PC-9 (cell line): ENCODE data around the gene MRPL43. TPM values are rescaled to one million over a fixed set of nuclear protein-coding genes. Genes with fewer than 3 reads are reported as not detected.

Experiments used
- BruUV-seq: library from RNA; stranded (reverse); fragments of 400-500 nt; replicated peaks from 2 replicates; lab custom pipeline; 2021; lab: Mats Ljungman, UMichigan
- CTCF ChIA-PET: fragments of 300-600 bp; sonication (Branson Sonifier 250); formaldehyde crosslinking; loops from one replicate; lab custom pipeline; 2022; ENCODE audit warnings: antibody characterized with exemption; lab: Charles Lee
- POLR2A ChIA-PET: fragments of 300-600 bp; sonication (Branson Sonifier 250); formaldehyde crosslinking; loops from one replicate; lab custom pipeline; 2022; ENCODE audit warnings: antibody characterized with exemption; ENCODE audit not compliant: unreplicated experiment; lab: Charles Lee
- DNase-seq, 2 experiments: peaks; one replicate each; pipeline versions ENCODE4 v3.0.0 to v3.0.0-alpha.2; 2015 to 2022; ENCODE audit warnings: mixed read lengths in 1 of 2
- H2AFZ ChIP-seq: fragments of 200-600 bp; sonication (generic); 2 replicates; pipeline ENCODE4 v1.8.1; 2017; ENCODE audit warnings: antibody characterized with exemption
- H3F3A ChIP-seq: fragments of 200-600 bp; sonication (generic); 2 replicates; pipeline ENCODE4 v1.8.1; 2017; ENCODE audit warnings: antibody characterized with exemption, mild to moderate bottlenecking, low read depth; ENCODE audit not compliant: insufficient read depth
- H3K27ac ChIP-seq: fragments of 200-600 bp; sonication (generic); 2 replicates; pipeline ENCODE4 v1.6.1; 2016; ENCODE audit warnings: mixed run types
- H3K27me3 ChIP-seq: fragments of 200-600 bp; sonication (generic); 2 replicates; pipeline ENCODE4 v1.6.1; 2016; ENCODE audit warnings: low read depth, mixed run types; ENCODE audit not compliant: insufficient read depth
- H3K36me3 ChIP-seq: fragments of 200-600 bp; sonication (generic); 2 replicates; pipeline ENCODE4 v1.6.1; 2016; ENCODE audit warnings: low read depth, mixed run types
- H3K4me1 ChIP-seq: fragments of 200-600 bp; sonication (generic); replicated peaks from 2 replicates; pipeline ENCODE4 v1.6.1; 2016; ENCODE audit warnings: mixed run types; ENCODE audit not compliant: insufficient read depth
- H3K4me2 ChIP-seq: fragments of 200-600 bp; sonication (generic); 2 replicates; pipeline ENCODE4 v1.6.1; 2017; ENCODE audit warnings: mixed run types
- H3K4me3 ChIP-seq: fragments of 200-600 bp; sonication (generic); 2 replicates; pipeline ENCODE4 v1.6.1; 2016; ENCODE audit warnings: mixed run types
- H3K79me2 ChIP-seq: fragments of 200-600 bp; sonication (generic); 2 replicates; pipeline ENCODE4 v1.6.1; 2017; ENCODE audit warnings: low read depth, mixed run types
- H3K9me2 ChIP-seq: fragments of 200-600 bp; sonication (generic); 2 replicates; pipeline ENCODE4 v1.8.1; 2017; ENCODE audit warnings: mild to moderate bottlenecking; ENCODE audit not compliant: insufficient read depth
- H3K9me3 ChIP-seq: fragments of 200-600 bp; sonication (generic); 2 replicates; pipeline ENCODE4 v1.8.1; 2016; ENCODE audit warnings: low read depth; ENCODE audit not compliant: insufficient read depth
- H4K20me1 ChIP-seq: fragments of 200-600 bp; sonication (generic); 2 replicates; pipeline ENCODE4 v1.8.1; 2017; ENCODE audit not compliant: insufficient read depth
- EZH2 ChIP-seq: fragments of 200-600 bp; sonication (generic); IDR thresholded peaks from 2 replicates; pipeline ENCODE4 v1.8.0; 2017; ENCODE audit warnings: antibody characterized with exemption, low read depth
- intact Hi-C: fragments of 100-400 bp; cut with micrococcal nuclease; formaldehyde crosslinking; loops from one replicate; pipeline ENCODE4 v1.10.0; 2022; ENCODE audit not compliant: unreplicated experiment
- total RNA-seq: library from RNA; stranded (reverse); gene quantifications from 2 replicates; pipeline ENCODE4 v1.2.3, GENCODE V29; 2021
- TF ChIP-seq, protein P1 (sequence below): fragments of 200-600 bp; sonication (generic); conservative IDR thresholded peaks from 2 replicates; pipeline ENCODE4 v1.6.1; 2017; ENCODE audit warnings: mixed run types, antibody characterized with exemption, mild to moderate bottlenecking, moderate library complexity

Gene MRPL43
- total RNA-seq, 1 experiment from 2014 or later: 45.7 TPM

- no peaks in the 10 kb centered on the region; the same call in 1 of the 2 replicates for H4K20me1 ChIP-seq
These were observed 15.2 kb upstream of the MRPL43 start for GRCh38 chr10:101002456-101002855.

GRCh38 chr10:101001659-101002035 lies 14.3 kb upstream of the MRPL43 start:
- Histone ChIP-seq H3K4me1 (peaks cover 7% of the 10 kb centered on the region), H3F3A (no peaks in the 10 kb centered on the region), H3K79me2 (0 out of 2 replicates have a peak, but pooled peaks cover 5% of the 10 kb centered on the region), H3K27me3 (no peaks in the 10 kb centered on the region), H2AFZ (no peak overlapping the region), H3K4me3 (no peak overlapping the region), H3K36me3 (no peaks in the 10 kb centered on the region), H3K9me3 (no peaks in the 10 kb centered on the region), H3K27ac (no peak overlapping the region), H4K20me1 (no peaks in the 10 kb centered on the region; the same call in 1 of the 2 replicates), H3K4me2 (no peak overlapping the region), H3K9me2 (no peaks in the 10 kb centered on the region)
- CTCF ChIA-PET: interaction anchor here (0.7 kb wide), 1 partner anchor 40 kb away, joined by 3 read pairs; no protein-coding TSS in a partner anchor
- POLR2A ChIA-PET: no interaction called here
- intact Hi-C loops: loop anchor here (1.0 kb wide), 1 partner anchor 12 kb away; no protein-coding TSS in a partner anchor
- no peak for DNase-seq
- TF ChIP-seq EZH2: no peak
- TF ChIP-seq, protein P1, sequence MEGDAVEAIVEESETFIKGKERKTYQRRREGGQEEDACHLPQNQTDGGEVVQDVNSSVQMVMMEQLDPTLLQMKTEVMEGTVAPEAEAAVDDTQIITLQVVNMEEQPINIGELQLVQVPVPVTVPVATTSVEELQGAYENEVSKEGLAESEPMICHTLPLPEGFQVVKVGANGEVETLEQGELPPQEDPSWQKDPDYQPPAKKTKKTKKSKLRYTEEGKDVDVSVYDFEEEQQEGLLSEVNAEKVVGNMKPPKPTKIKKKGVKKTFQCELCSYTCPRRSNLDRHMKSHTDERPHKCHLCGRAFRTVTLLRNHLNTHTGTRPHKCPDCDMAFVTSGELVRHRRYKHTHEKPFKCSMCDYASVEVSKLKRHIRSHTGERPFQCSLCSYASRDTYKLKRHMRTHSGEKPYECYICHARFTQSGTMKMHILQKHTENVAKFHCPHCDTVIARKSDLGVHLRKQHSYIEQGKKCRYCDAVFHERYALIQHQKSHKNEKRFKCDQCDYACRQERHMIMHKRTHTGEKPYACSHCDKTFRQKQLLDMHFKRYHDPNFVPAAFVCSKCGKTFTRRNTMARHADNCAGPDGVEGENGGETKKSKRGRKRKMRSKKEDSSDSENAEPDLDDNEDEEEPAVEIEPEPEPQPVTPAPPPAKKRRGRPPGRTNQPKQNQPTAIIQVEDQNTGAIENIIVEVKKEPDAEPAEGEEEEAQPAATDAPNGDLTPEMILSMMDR: no peak
- BruUV-seq: no TSS peak

More at GRCh38 chr10:101002456-101002855, 15.2 kb upstream of the MRPL43 start:
- POLR2A ChIA-PET: interaction anchor here (0.6 kb wide), 1 partner anchor 15 kb away, joined by 5 read pairs; the partner anchor contains the start of genes MRPL43 and TWNK
- Histone ChIP-seq H3K9me3 (no peaks in the 10 kb centered on the region), H3K4me1 (peaks cover 7% of the 10 kb centered on the region), H3K79me2 (0 out of 2 replicates have a peak, but pooled peaks cover 5% of the 10 kb centered on the region), H3K27ac (no peak overlapping the region), H3F3A (no peaks in the 10 kb centered on the region), H2AFZ (no peak overlapping the region), H3K4me2 (no peak overlapping the region), H3K9me2 (no peaks in the 10 kb centered on the region), H3K4me3 (no peak overlapping the region), H3K36me3 (no peaks in the 10 kb centered on the region), H3K27me3 (no peaks in the 10 kb centered on the region)
- no peak for DNase-seq
- BruUV-seq: no TSS peak
- intact Hi-C loops: no loop called here
- TF ChIP-seq, protein P1: no peak
- no peak for TF ChIP-seq EZH2
- CTCF ChIA-PET: no interaction called here

- Histone ChIP-seq H3K9me3 (no peaks in the 10 kb centered on the region), H3K27me3 (no peaks in the 10 kb centered on the region), H3K36me3 (no peaks in the 10 kb centered on the region), H3F3A (peaks cover 5% of the 10 kb centered on the region; the same call in 1 of the 2 replicates), H3K79me2 (0 out of 2 replicates have a peak, but pooled peaks cover 5% of the 10 kb centered on the region), H3K4me1 (peaks cover 11% of the 10 kb centered on the region), H3K4me3 (no peak overlapping the region), H3K9me2 (no peaks in the 10 kb centered on the region), H3K4me2 (no peak overlapping the region), H3K27ac (no peak overlapping the region), H2AFZ (no peak overlapping the region), H4K20me1 (no peaks in the 10 kb centered on the region; the same call in 1 of the 2 replicates)
- intact Hi-C loops: loop anchor here (1.0 kb wide), 1 partner anchor 12 kb away; no protein-coding TSS in a partner anchor
- BruUV-seq: no TSS peak
- DNase-seq: no peak
- CTCF ChIA-PET: interaction anchor here (0.7 kb wide), 1 partner anchor 40 kb away, joined by 3 read pairs; no protein-coding TSS in a partner anchor
- TF ChIP-seq, protein P1: no peak
- no peak for TF ChIP-seq EZH2
- POLR2A ChIA-PET: no interaction called here
These were observed 13.8 kb upstream of the MRPL43 start for GRCh38 chr10:101000915-101001658.
